B cell (primary cell): Measurements from ENCODE around the gene C7orf25. TPM values are rescaled to one million over a fixed set of nuclear protein-coding genes. Genes with fewer than 3 reads are reported as not detected.

Experiments
- ATAC-seq: fragments of 200-7000 bp; cut with Tn5 transposase; one replicate; pipeline ENCODE4 v1.10.0; 2021; ENCODE audit warnings: low read depth, mild to moderate bottlenecking, moderate number of reproducible peaks, moderate library complexity
- CTCF ChIA-PET: fragments of 350-600 bp; sonication (Branson Sonifier 250); formaldehyde crosslinking; loops from one replicate; lab custom pipeline; 2021; ENCODE audit warnings: antibody characterized with exemption, inconsistent platforms; lab: Charles Lee
- POLR2A ChIA-PET: fragments of 350-600 bp; sonication (Branson Sonifier 250); formaldehyde crosslinking; loops from one replicate; lab custom pipeline; 2021; ENCODE audit warnings: antibody characterized with exemption; lab: Charles Lee
- DNase-seq: peaks from one replicate; pipeline ENCODE4 v3.0.0; 2013
- H2AFZ ChIP-seq: 2 replicates; pipeline ENCODE4 v1.6.1; 2012; ENCODE audit warnings: mild to moderate bottlenecking, low read depth, low read length; ENCODE audit not compliant: insufficient read depth, poor library complexity, severe bottlenecking
- H3K27ac ChIP-seq, 2 donors: 1 replicate in 1 of 2; 2 replicates in 1 of 2; pipeline ENCODE4 v1.5.1; 2012 to 2013; ENCODE audit warnings: low read length in 2 of 2, mild to moderate bottlenecking in 2 of 2, moderate library complexity in 1 of 2
- H3K27me3 ChIP-seq, 4 experiments: fragments of 200-600 bp in 1 of 4; sonication (generic) in 1 of 4; replicated peaks in 1 of 4; 1 replicate in 2 of 4; 2 replicates in 2 of 4; pipeline versions ENCODE4 v1.6.1 to v1.7.0; 2013 to 2016; ENCODE audit warnings: low read length in 3 of 4, mild to moderate bottlenecking in 2 of 4, mixed read lengths in 1 of 4, moderate library complexity in 1 of 4; ENCODE audit not compliant: insufficient read depth in 4 of 4, control insufficient read depth in 3 of 4; ENCODE audit errors: control extremely low read depth in 1 of 4
- H3K36me3 ChIP-seq, 2 experiments: replicated peaks in 1 of 2; 1 replicate in 1 of 2; 2 replicates in 1 of 2; pipeline versions ENCODE4 v1.6.1 to v1.7.1; 2013; ENCODE audit warnings: low read length in 1 of 2; ENCODE audit not compliant: insufficient read depth in 2 of 2, control insufficient read depth in 1 of 2; ENCODE audit errors: control extremely low read depth in 1 of 2, extremely low read depth in 1 of 2
- H3K4me1 ChIP-seq, 2 donors: fragments of 200-600 bp in 1 of 2; sonication (generic) in 1 of 2; 1 replicate in 1 of 2; 2 replicates in 1 of 2; pipeline versions ENCODE4 v1.5.1 to v1.6.1; 2013 to 2017; ENCODE audit warnings: low read length in 2 of 2; ENCODE audit not compliant: control insufficient read depth in 2 of 2, insufficient read depth in 2 of 2
- H3K4me2 ChIP-seq: replicated peaks from 2 replicates; pipeline ENCODE3; 2012; ENCODE audit warnings: mild to moderate bottlenecking, low read depth, low read length; ENCODE audit not compliant: poor library complexity, severe bottlenecking
- H3K4me3 ChIP-seq, 5 experiments: fragments of 200-600 bp in 1 of 5; sonication (generic) in 1 of 5; 1 replicate in 3 of 5; 2 replicates in 2 of 5; pipeline versions ENCODE4 v1.5.1 to v1.7.0; 2011 to 2016; ENCODE audit warnings: low read length in 4 of 5, mild to moderate bottlenecking in 4 of 5, low read depth in 2 of 5, control low read depth in 1 of 5, moderate library complexity in 1 of 5; ENCODE audit not compliant: insufficient read depth in 1 of 5; ENCODE audit errors: control extremely low read depth in 1 of 5, extremely low read depth in 1 of 5
- H3K79me2 ChIP-seq: fragments of 200-600 bp; sonication (generic); one replicate; pipeline ENCODE4 v1.6.0; 2016; ENCODE audit warnings: low read length; ENCODE audit not compliant: control insufficient read depth, insufficient read depth
- H3K9ac ChIP-seq: fragments of 200-600 bp; sonication (generic); 2 replicates; pipeline ENCODE4 v1.6.1; 2017; ENCODE audit warnings: mild to moderate bottlenecking, low read length, moderate library complexity
- H3K9me3 ChIP-seq, 3 donors: one replicate each; pipeline versions ENCODE4 v1.6.1 to v1.7.1; 2013; ENCODE audit warnings: low read length in 2 of 3; ENCODE audit not compliant: control insufficient read depth in 2 of 3, insufficient read depth in 1 of 3; ENCODE audit errors: control extremely low read depth in 1 of 3
- H4K20me1 ChIP-seq: 2 replicates; pipeline ENCODE4 v1.6.0; 2012; ENCODE audit warnings: mild to moderate bottlenecking, low read length; ENCODE audit not compliant: insufficient read depth, control insufficient read depth, poor library complexity, severe bottlenecking
- H3K27ac Mint-ChIP-seq: one replicate; pipeline ENCODE4 v1.8.0; 2021; ENCODE audit warnings: mixed read lengths
- H3K27me3 Mint-ChIP-seq: one replicate; pipeline ENCODE4 v1.8.0; 2021; ENCODE audit warnings: mixed read lengths
- H3K4me1 Mint-ChIP-seq: one replicate; pipeline ENCODE4 v1.8.0; 2021; ENCODE audit warnings: mixed read lengths
- H3K4me3 Mint-ChIP-seq: one replicate; pipeline ENCODE4 v1.8.0; 2021; ENCODE audit warnings: mixed read lengths
- H3K9me3 Mint-ChIP-seq: one replicate; pipeline ENCODE4 v1.8.0; 2022; ENCODE audit warnings: mixed read lengths; ENCODE audit not compliant: insufficient read depth
- CTCF ChIP-seq: fragments of 200-600 bp; IDR thresholded peaks from one replicate; pipeline ENCODE4 v1.8.0; 2022; ENCODE audit warnings: antibody characterized with exemption, mild to moderate bottlenecking
- EZH2 ChIP-seq: IDR thresholded peaks from 2 replicates; pipeline ENCODE4 v1.6.1; 2012; ENCODE audit warnings: borderline replicate concordance, low read depth, mild to moderate bottlenecking, moderate library complexity, low read length; ENCODE audit not compliant: insufficient read depth, poor library complexity, severe bottlenecking
- WGBS: methylation state at CpG from one replicate; pipeline ENCODE4 v1.1.5; 2013; ENCODE audit warnings: missing lambda C conversion rate; ENCODE audit not compliant: insufficient coverage; 5-methylcytosine and 5-hydroxymethylcytosine counted together
- intact Hi-C: fragments of 100-400 bp; cut with micrococcal nuclease; formaldehyde crosslinking; loops from one replicate; pipeline ENCODE4 v1.10.0; 2022
- polyA plus RNA-seq: library from polyadenylated mRNA; depleted of rRNA; stranded (reverse); fragments of >200 nt; gene quantifications from 2 replicates; pipeline ENCODE4 v1.2.3, GENCODE V29; 2012
- total RNA-seq, 2 donors: library from RNA; stranded (reverse); fragments of 120-200 nt in 1 of 2; gene quantifications; 1 replicate in 1 of 2; 2 replicates in 1 of 2; pipeline versions ENCODE4 v1.2.3 to v1.2.4, GENCODE V29; 2013 to 2022

Gene C7orf25
- total and polyA plus RNA-seq, 2 donors (not counting 1 experiment from before 2014, with no cell fraction given), result 2.1 to 11.8 TPM

- Histone ChIP-seq H3K9me3 (no peaks in the 10 kb centered on the region), H3K4me2 (peak overlapping the region; percentile 52), H3K36me3 (no peaks in the 10 kb centered on the region), H3K9ac (no peak overlapping the region), H4K20me1 (no peaks in the 10 kb centered on the region), H3K4me1 (peaks cover 18 to 26% of the 10 kb centered on the region in 2 donors), H3K79me2 (no peaks in the 10 kb centered on the region), H3K4me3 (no peak overlapping the region), H3K27ac (no peak overlapping the region), H2AFZ (peak overlapping the region; percentile 27), H3K27me3 (no peaks in the 10 kb centered on the region)
- Mint-ChIP-seq H3K27ac (no peak overlapping the region), H3K4me3 (no peak overlapping the region), H3K4me1 (peaks cover 52% of the 10 kb centered on the region), H3K9me3 (no peaks in the 10 kb centered on the region), H3K27me3 (no peaks in the 10 kb centered on the region)
- TF ChIP-seq CTCF (no peak), EZH2 (no peak)
- ChIA-PET CTCF (interaction anchor here (0.7 kb wide), 1 partner anchor 32 kb away, joined by 3 read pairs; no protein-coding TSS in a partner anchor), POLR2A (no interaction called here)
- 20% methylated on average over 5 of the region's 6 CpGs for WGBS
- ATAC-seq (peak; percentile 56), DNase-seq (peak; percentile 49)
- intact Hi-C loops, result loop anchor here (10.0 kb wide), 1 partner anchor 909 kb away; no protein-coding TSS in a partner anchor
Measured at GRCh38 chr7:42883950-42884349, 27.9 kb downstream of the C7orf25 start.

GRCh38 chr7:42880392-42880791, 31.5 kb downstream of the C7orf25 start:
- ATAC-seq (no peak), DNase-seq (no peak)
- no peaks in the 10 kb centered on the region for H3K27me3 Mint-ChIP-seq
- H3K4me1 Mint-ChIP-seq, result peaks cover 29% of the 10 kb centered on the region
- Histone ChIP-seq H3K27me3 (no peaks in the 10 kb centered on the region), H3K4me3 (no peak overlapping the region), H3K79me2 (no peaks in the 10 kb centered on the region), H3K27ac (no peak overlapping the region), H3K4me1 (peaks cover 9 to 14% of the 10 kb centered on the region in 2 donors), H3K4me2 (no peak overlapping the region), H3K9me3 (no peaks in the 10 kb centered on the region), H3K9ac (no peak overlapping the region), H2AFZ (no peak overlapping the region), H3K36me3 (no peaks in the 10 kb centered on the region), H4K20me1 (no peaks in the 10 kb centered on the region)
- POLR2A ChIA-PET, result no interaction called here
- H3K9me3 Mint-ChIP-seq, result no peaks in the 10 kb centered on the region
- H3K27ac Mint-ChIP-seq, result no peak overlapping the region
- intact Hi-C loops, result loop anchor here (10.0 kb wide), 1 partner anchor 906 kb away; no protein-coding TSS in a partner anchor
- CTCF ChIA-PET, result interaction anchor here (1.3 kb wide), 1 partner anchor 13 kb away, joined by 3 read pairs; no protein-coding TSS in a partner anchor
- no peak for TF ChIP-seq EZH2
- TF ChIP-seq CTCF, result no peak
- H3K4me3 Mint-ChIP-seq, result no peak overlapping the region
- WGBS, result no CpG with 5 or more reads among the region's 2 CpGs
